GM18517 (cell line): ENCODE results near the gene HDGFL2.

ENCODE experiments used
- ATAC-seq: cut with Tn5 transposase; IDR thresholded peaks from one replicate; pipeline ENCODE4 v1.9.1; 2021; ENCODE audit warnings: mild to moderate bottlenecking, moderate library complexity; ENCODE audit not compliant: unreplicated experiment

The HDGFL2 gene

GRCh38 chr19:4444765-4445741 lies 27.0 kb upstream of the HDGFL2 start:
- no peak for ATAC-seq

- no peak for ATAC-seq
Measured at GRCh38 chr19:4445963-4446703, 26.0 kb upstream of the HDGFL2 start.

- no peak for ATAC-seq
Measured at GRCh38 chr19:4446704-4447200, 25.3 kb upstream of the HDGFL2 start.

GRCh38 chr19:4447327-4448146 lies 24.6 kb upstream of the HDGFL2 start:
- ATAC-seq: no peak

- ATAC-seq: no peak
Measured at GRCh38 chr19:4448147-4448985, 23.7 kb upstream of the HDGFL2 start.

- no peak for ATAC-seq
Measured at GRCh38 chr19:4449022-4449638, 23.0 kb upstream of the HDGFL2 start.

GRCh38 chr19:4449639-4450028 lies 22.5 kb upstream of the HDGFL2 start:
- no peak for ATAC-seq

- ATAC-seq: no peak
Measured at GRCh38 chr19:4452230-4452990, 19.7 kb upstream of the HDGFL2 start.

- ATAC-seq: no peak
Measured at GRCh38 chr19:4453232-4454179, 18.6 kb upstream of the HDGFL2 start.

GRCh38 chr19:4454747-4455718 lies 17.1 kb upstream of the HDGFL2 start:
- ATAC-seq: no peak

- ATAC-seq: no peak
Measured at GRCh38 chr19:4455719-4456475, 16.2 kb upstream of the HDGFL2 start.

- ATAC-seq: no peak
Measured at GRCh38 chr19:4456476-4456842, 15.6 kb upstream of the HDGFL2 start.

- no peak for ATAC-seq
Measured at GRCh38 chr19:4456843-4457653, 15.0 kb upstream of the HDGFL2 start.

- ATAC-seq: peak; percentile 90
Measured at GRCh38 chr19:4457654-4458395, 14.3 kb upstream of the HDGFL2 start, which contains the start of gene UBXN6. Gene UBXN6, minus strand, starts transcription at chr19:4457794. Its CDS starts 97 bp downstream, at chr19:4457697.
